CD4-positive, alpha-beta T cell treated with Interleukin-17A for 1 hour (primary cell): ENCODE data around the gene DHRS11.

ENCODE experiments used
- DNase-seq: peaks from one replicate; pipeline ENCODE4 v3.0.0-alpha.2; 2020

The DHRS11 gene, protein sequence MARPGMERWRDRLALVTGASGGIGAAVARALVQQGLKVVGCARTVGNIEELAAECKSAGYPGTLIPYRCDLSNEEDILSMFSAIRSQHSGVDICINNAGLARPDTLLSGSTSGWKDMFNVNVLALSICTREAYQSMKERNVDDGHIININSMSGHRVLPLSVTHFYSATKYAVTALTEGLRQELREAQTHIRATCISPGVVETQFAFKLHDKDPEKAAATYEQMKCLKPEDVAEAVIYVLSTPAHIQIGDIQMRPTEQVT

DNA sequence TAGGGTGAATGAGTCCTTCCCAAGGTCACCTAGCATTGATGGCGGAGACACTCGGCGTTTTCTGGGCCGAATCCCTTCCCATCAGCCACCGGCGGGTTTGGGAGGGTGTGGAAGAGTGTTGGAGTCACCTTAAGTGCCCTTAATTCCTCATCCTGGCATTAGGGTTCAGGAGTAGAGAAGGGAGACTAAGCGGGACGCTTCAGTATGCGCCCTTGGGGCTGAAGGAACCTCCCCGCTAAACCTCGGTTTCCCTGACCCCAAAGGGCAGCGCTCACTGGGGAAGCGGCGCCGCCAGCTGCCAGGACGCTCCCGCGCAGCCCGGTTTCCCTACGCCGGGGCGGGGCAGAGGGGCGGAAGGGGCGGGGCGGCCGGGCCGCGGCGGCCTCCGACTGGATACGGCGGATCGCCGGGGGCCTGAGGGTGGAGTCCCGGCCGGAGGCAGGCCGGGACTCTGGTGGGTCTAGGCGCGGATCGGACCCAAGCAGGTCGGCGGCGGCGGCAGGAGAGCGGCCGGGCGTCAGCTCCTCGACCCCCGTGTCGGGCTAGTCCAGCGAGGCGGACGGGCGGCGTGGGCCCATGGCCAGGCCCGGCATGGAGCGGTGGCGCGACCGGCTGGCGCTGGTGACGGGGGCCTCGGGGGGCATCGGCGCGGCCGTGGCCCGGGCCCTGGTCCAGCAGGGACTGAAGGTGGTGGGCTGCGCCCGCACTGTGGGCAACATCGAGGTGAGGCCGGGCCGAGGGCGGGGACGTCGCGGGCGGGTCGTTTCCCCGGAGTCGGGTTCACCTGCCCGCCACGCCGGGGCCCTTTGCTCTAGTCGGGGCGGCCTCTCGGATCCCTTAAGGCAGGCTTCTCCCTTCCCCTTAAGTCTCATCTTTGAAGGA is at the start of gene DHRS11:
Gene DHRS11, plus strand, starts transcription at position 446 of the 882 bp plus-strand sequence. Its CDS starts 131 bp downstream, at position 577.
- peak; percentile 75 for DNase-seq

DNA sequence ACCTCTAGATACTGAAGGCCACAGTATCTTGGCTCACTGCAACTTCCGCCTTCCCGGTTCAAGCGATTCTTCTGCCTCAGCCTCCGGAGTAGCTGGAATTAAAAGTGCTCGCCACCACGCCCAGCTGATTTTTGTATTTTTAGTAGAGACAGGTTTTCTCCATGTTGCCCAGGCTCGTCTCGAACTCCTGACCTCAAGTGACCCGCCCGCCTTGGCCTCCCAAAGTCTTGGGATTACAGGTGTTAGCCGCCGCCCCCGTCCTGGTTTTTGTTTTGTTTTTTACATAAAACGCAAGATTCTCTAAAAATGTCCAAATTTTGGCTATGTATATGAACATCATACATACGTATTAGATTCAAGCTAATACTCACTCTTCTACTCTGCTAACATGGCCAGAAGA is 48.9 kb upstream of the DHRS11 start:
- DNase-seq: no peak

DNA sequence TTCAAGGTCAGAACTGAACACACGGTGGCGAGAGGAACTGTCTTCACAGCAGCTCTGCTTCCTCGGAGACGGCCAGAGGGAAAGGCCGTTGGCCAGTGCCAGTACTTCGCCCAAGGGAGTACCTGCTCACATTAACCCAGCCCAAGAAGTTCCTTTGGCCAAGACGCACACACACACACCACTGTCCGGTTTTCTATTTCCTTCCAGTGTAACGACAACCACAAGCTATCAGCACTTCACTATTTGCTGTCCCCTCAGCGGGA is 47.7 kb upstream of the DHRS11 start:
- peak; percentile 40 for DNase-seq

DNA sequence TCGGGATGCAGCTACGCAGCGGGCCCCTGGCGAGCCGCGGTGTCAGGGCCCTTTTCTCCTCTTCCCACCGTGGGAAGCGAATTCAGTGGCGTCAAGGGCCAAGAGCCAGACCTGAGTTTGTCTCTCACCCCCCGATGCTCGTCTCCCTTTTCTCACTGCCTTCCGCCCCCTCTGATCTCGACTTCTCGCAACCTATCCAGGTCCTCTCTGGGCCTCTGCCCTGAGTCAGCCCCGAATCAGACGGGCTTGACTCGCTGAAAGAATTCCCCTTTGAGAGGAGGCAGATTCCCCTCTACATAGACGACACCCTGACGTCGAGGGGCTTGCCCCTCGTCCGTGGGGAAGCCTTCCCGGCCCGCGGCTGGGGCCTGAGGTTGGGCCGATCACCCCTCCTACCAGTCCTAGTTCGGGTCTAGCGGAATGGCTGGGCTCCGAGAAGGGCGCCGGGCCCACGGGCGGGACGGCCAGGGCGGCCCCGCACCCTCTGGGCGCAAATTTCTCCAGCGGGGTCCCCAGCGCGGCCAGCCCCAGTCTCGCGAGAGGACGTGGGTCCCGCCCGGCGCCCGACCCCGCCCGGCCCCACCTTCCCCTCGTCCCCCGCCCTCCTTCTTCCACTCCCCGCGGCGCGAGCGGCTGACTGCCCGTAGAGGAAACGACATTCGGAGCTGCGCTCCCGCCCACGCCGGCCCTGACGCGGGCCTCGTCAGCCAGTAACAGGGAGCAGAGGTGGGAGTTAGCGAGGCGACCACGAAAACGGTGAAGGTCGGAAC is 47.2 kb upstream of the DHRS11 start, which contains the start of gene GGNBP2:
Gene GGNBP2, plus strand, starts transcription at position 613 of the 770 bp plus-strand sequence. CDS start 806 bp downstream, outside the sequence.
- peak; percentile 92 for DNase-seq

- DNase-seq: no peak
These were observed 46.6 kb upstream of the DHRS11 start for GRCh38 chr17:36545077-36545464.

GRCh38 chr17:36545465-36546417 is 45.9 kb upstream of the DHRS11 start:
- DNase-seq: peak; percentile 98

- DNase-seq: peak; percentile 23
These were observed 45.1 kb upstream of the DHRS11 start for GRCh38 chr17:36546418-36547093.

- DNase-seq: no peak
These were observed 43.9 kb upstream of the DHRS11 start for GRCh38 chr17:36547776-36548175.

DNA sequence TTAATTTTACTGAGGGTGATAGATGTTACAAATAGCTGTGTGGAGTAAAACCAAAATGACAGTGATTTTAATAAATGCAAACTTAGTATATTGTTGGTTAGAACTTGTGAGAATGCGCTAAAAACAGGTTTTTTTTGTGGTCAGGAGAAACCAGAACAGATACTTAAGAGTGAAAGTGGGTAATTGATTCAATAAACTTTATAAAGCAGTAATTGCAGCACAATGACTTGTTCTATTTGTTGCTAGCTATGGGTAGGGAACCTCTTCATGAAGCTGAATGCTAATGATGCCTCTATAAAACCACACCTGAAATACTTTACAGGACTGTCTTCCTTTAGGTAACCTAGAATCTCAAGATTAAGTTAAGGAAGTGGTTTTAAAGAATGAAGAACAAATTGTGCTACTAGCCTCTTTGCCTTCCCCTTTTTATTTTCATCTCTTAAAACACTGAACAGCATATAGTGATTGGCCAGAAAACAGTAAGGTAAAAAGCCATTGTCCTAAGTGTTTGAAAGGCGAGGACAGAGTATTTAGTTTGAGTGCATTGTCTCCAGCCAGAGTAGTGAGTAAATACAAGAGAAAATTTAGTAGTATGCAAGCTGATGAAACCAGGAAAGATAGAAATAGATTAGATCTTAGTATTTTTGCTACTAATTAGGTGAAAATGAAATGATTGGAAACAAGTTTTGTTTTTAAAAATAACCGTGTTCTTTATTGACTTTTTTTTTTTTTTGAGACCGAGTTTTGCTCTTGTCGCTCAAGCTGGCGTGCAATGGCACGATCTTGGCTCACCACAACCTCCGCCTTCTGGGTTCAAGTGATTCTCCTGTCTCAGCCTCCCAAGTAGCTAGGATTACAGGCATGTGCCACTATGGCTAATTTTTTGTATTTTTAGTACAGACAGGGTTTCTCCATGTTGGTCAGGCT is 40.9 kb upstream of the DHRS11 start:
- peak; percentile 52 for DNase-seq

- no peak for DNase-seq
These were observed 38.2 kb upstream of the DHRS11 start for GRCh38 chr17:36553459-36553858.

GRCh38 chr17:36566081-36566480 is 25.6 kb upstream of the DHRS11 start:
- DNase-seq: no peak

GRCh38 chr17:36575028-36575427 is 16.7 kb upstream of the DHRS11 start:
- no peak for DNase-seq

DNA sequence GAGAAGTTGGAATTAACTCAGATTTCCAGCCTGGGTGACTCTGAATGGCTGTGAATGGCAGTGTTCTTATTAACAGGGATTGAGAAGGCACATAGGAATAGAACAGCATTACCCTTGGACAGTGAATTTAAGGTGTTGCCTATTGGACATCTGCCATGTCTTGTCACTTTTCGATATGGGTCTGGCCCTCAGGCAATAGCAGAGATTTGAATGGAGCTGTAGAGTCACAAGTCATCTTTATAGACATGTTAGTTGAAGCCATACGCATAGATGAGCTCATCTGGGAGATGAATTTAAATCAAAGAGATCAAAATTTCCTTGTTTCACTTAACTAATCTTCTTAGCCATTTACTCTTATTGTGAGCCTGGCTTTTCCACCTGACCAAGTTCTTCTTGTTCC is 14.9 kb upstream of the DHRS11 start:
- no peak for DNase-seq

DNA sequence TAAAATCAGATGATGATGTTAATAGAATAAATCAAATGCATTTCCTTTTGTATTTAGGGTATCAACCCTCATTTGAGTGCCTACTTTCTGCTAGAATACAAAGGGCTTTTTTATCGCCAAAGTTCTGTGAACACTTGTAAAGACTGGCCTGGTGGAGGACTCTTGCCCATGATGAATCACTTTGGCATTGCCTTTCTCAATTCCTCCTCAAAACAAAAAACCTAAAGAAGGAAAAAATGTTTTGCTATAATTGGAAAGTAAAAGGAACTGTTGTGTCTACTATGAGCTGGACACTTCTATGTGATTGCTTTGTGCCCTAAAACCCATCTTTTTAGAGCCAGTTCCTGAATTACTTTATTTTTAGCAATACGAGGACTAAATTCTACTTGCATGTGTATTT is 13.0 kb upstream of the DHRS11 start:
- DNase-seq: no peak

DNA sequence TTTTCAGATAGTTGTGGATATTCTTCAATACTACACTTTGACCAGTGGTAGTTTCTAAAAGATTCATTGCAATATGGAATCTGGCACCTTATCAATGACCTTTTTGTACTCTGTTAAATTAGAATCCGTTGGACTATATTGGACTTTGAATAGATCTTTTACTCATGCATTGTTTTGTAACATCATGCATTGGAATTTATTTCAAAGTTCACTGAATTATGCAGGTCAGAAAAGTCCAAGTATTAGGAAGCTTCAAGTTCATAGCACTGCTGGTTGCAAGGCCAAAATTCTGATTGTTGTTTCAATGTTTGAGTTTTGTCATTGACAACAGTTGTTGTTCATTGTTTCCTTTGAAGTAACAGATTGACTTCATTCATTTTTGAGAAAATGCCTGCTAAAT is 7.9 kb upstream of the DHRS11 start:
- DNase-seq: no peak

DNA sequence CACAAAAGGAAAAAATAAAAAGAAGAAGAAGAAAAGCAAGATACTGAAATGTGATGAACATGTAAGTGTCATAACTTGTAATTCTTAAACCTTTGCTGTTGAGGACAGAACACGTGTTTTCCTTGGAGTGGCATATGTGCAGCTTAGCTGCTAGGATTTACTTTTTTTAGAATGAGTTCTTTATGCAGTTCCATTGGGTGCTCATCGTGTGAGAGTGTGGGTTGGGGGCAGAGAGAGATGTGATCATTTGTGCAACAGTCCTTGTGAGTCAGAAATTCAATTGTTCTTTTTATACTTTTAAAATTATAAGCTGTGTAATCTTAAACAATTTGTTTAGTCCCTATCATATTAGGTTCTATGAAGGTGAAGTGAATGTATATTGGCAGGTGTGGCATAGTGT is 5.5 kb upstream of the DHRS11 start:
- no peak for DNase-seq

DNA sequence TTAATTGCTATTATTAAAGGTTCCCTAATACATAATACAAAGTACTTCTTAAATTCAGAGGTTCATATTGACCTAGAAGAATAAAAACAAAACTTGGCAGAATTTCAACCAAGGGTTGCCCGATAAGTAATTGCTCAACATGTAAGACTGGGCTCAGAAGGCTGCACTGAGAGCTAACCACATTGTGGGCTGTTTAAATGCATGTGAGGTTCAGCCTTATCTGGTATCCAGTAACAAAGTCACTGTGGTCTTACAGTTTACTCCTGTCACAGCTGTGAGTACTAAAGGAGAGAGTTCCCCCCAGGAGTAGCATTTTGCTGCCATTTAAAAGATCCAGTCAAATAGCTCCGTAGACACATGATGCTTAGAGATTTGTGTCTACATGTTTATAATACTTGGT is 1.6 kb upstream of the DHRS11 start:
- DNase-seq: no peak

DNA sequence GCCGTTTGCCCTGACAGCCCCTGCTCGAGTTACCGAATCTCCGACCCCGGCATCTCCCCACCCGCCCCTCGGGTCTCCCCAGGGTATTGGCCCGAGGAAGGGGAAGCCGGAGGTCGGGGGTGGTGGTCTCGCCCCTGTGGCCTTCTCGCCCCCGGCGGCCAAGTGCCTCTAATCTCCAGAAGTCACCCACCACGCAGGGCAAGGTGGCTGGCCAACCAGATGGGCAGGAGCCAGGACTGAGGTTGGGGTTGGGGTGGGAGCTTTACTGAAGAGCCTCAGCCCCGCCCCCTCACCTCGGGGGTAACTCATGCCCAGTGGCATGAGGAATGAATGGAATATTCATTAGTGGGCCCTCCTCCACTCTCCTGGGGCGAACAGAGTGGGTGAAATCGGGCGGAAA is 637 bp downstream of the DHRS11 start:
- DNase-seq: no peak

DNA sequence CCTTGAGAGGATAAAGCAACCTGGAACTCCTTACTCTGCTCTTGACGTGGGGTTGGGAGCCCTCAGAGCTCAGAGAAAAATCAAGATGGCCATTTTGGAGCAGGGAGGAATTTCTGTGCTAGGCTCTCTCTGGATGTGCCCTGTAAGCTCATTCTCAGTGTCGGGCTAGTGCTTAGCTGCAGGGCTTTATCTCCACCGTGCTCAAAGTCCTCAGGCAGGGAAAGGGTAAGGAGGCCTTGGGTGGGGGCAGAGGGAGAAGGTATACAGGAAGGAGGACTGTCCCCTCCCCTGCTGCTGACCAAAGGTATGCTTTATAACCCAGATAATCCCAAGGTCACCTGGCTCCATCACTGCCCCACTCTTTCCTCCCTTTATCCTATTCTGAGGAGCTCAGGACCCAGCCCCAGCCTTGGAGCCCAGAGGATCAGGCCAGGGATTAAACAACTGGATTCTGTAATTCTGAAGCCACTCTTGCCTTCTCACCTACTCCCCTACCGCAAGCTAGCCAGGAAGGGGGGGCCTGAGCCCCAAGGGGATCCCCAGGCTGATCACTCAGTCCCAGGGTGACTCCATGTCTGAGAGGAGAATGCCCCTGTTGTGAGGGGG is 1.1 kb downstream of the DHRS11 start:
- DNase-seq: no peak

- no peak for DNase-seq
These were observed 2.1 kb downstream of the DHRS11 start for GRCh38 chr17:36593656-36594316.
